Gastroesophageal sphincter (tissue), 4 donors: Measurements from ENCODE around the gene BAIAP3. TPM values are rescaled to one million over a fixed set of nuclear protein-coding genes. Genes with fewer than 3 reads are reported as not detected.

Source experiments
- ATAC-seq: fragments of 150-250 bp; one replicate; pipeline ENCODE4 v1.9.1; 2016; ENCODE audit warnings: mild to moderate bottlenecking, moderate library complexity
- H3K27ac ChIP-seq, 4 donors: fragments of 200-600 bp; sonication (generic) in 3 of 4; 1 replicate in 3 of 4; 2 replicates in 1 of 4; pipeline ENCODE4 v1.5.1; 2016 to 2019
- H3K27me3 ChIP-seq: fragments of 200-600 bp; sonication (generic); one replicate; pipeline ENCODE4 v1.5.1; 2019
- H3K36me3 ChIP-seq, 2 donors: fragments of 200-600 bp; sonication (generic); one replicate each; pipeline ENCODE4 v1.5.1; 2019; ENCODE audit warnings: control low read depth in 1 of 2
- H3K4me1 ChIP-seq, 3 donors: fragments of 200-600 bp; sonication (generic); 1 replicate in 2 of 3; 2 replicates in 1 of 3; pipeline ENCODE4 v1.5.1; 2016 to 2019; ENCODE audit warnings: control low read depth in 2 of 3
- H3K4me3 ChIP-seq, 2 donors: fragments of 200-600 bp; sonication (generic); one replicate each; pipeline ENCODE4 v1.5.1; 2019; ENCODE audit warnings: mild to moderate bottlenecking in 1 of 2, moderate library complexity in 1 of 2
- H3K9me3 ChIP-seq, 3 donors: fragments of 200-600 bp; sonication (generic); one replicate each; pipeline ENCODE4 v1.5.1; 2017 to 2019; ENCODE audit warnings: control low read depth in 2 of 3
- EP300 ChIP-seq: sonication (generic); formaldehyde crosslinking; IDR thresholded peaks from one replicate; pipeline ENCODE4 v1.6.1; 2017; ENCODE audit warnings: antibody characterized with exemption, mild to moderate bottlenecking
- POLR2A ChIP-seq, 2 donors: fragments of 450-650 bp; IDR thresholded peaks; one replicate each; pipeline ENCODE4 v1.6.1; 2017; ENCODE audit warnings: antibody characterized with exemption in 2 of 2, mild to moderate bottlenecking in 2 of 2, moderate library complexity in 1 of 2
- POLR2AphosphoS5 ChIP-seq: sonication (generic); formaldehyde crosslinking; IDR thresholded peaks from one replicate; pipeline ENCODE4 v1.6.1; 2017; ENCODE audit warnings: antibody characterized with exemption
- whole genome bisulfite sequencing, 2 donors: methylation state at CpG; one replicate each; pipeline ENCODE4 v1.1.5; 2018; ENCODE audit warnings: low coverage in 1 of 2; 5-methylcytosine and 5-hydroxymethylcytosine counted together
- total RNA-seq, 4 donors: library from RNA; depleted of rRNA; stranded (reverse); fragments of >200 nt; gene quantifications; one replicate each; pipeline ENCODE4 v1.1.0, GENCODE V29; 2016
- TF ChIP-seq, protein P1 (sequence below), 4 experiments: fragments of 200-600 bp in 2 of 4; fragments of 450-650 bp in 2 of 4; sonication (generic) in 1 of 4; IDR thresholded peaks; one replicate each; pipeline ENCODE4 v1.5.1; 2017 to 2019; ENCODE audit warnings: antibody characterized with exemption in 4 of 4, mild to moderate bottlenecking in 2 of 4, moderate library complexity in 2 of 4

The BAIAP3 gene
- total RNA-seq, 4 donors from 2014 or later, result 1.1 to 14.2 (median 3.0) TPM

GRCh38 chr16:1393613-1394176 lies 60.2 kb downstream of the BAIAP3 start:
- H3K4me1 ChIP-seq, result no peaks in the 10 kb centered on the region
- no peak overlapping the region for H3K4me3 ChIP-seq
- no peak overlapping the region for H3K27ac ChIP-seq
- H3K27me3 ChIP-seq, result no peaks in the 10 kb centered on the region
- no peaks in the 10 kb centered on the region for H3K9me3 ChIP-seq
- peaks cover 0 to 97% of the 10 kb centered on the region in 2 donors for H3K36me3 ChIP-seq
- WGBS, 2 donors, result no CpG with 5 or more reads among the region's 21 CpGs
- ATAC-seq, result no peak
- TF ChIP-seq, protein P1, sequence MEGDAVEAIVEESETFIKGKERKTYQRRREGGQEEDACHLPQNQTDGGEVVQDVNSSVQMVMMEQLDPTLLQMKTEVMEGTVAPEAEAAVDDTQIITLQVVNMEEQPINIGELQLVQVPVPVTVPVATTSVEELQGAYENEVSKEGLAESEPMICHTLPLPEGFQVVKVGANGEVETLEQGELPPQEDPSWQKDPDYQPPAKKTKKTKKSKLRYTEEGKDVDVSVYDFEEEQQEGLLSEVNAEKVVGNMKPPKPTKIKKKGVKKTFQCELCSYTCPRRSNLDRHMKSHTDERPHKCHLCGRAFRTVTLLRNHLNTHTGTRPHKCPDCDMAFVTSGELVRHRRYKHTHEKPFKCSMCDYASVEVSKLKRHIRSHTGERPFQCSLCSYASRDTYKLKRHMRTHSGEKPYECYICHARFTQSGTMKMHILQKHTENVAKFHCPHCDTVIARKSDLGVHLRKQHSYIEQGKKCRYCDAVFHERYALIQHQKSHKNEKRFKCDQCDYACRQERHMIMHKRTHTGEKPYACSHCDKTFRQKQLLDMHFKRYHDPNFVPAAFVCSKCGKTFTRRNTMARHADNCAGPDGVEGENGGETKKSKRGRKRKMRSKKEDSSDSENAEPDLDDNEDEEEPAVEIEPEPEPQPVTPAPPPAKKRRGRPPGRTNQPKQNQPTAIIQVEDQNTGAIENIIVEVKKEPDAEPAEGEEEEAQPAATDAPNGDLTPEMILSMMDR (IDR thresholded peaks at IDR 0.05), result no peak
- TF ChIP-seq POLR2AphosphoS5, result no peak
- no peak for TF ChIP-seq POLR2A (IDR thresholded peaks at IDR 0.05)
- TF ChIP-seq EP300, result no peak

GRCh38 chr16:1394367-1394951 lies 61.0 kb downstream of the BAIAP3 start:
- Histone ChIP-seq H3K4me3 (no peak overlapping the region), H3K4me1 (no peaks in the 10 kb centered on the region), H3K9me3 (no peaks in the 10 kb centered on the region), H3K27me3 (no peaks in the 10 kb centered on the region), H3K36me3 (peaks cover 0 to 97% of the 10 kb centered on the region in 2 donors), H3K27ac (no peak overlapping the region)
- no peak for ATAC-seq
- WGBS, 2 donors, result 81 to 96% methylated on average over 4 of the region's 19 CpGs
- TF ChIP-seq EP300 (no peak), POLR2A (IDR thresholded peaks at IDR 0.05) (no peak), POLR2AphosphoS5 (no peak)
- TF ChIP-seq, protein P1 (IDR thresholded peaks at IDR 0.05), result no peak

- peaks cover 0 to 97% of the 10 kb centered on the region in 2 donors for H3K36me3 ChIP-seq
- WGBS, 2 donors, result 88 to 100% methylated on average over 1 to 12 of the region's 22 CpGs
- H3K4me3 ChIP-seq, result no peak overlapping the region
- TF ChIP-seq EP300 (no peak), POLR2A (IDR thresholded peaks at IDR 0.05) (no peak), POLR2AphosphoS5 (no peak)
- TF ChIP-seq, protein P1 (IDR thresholded peaks at IDR 0.05), result no peak
- no peaks in the 10 kb centered on the region for H3K9me3 ChIP-seq
- no peaks in the 10 kb centered on the region for H3K4me1 ChIP-seq
- no peaks in the 10 kb centered on the region for H3K27me3 ChIP-seq
- ATAC-seq, result no peak
- H3K27ac ChIP-seq, result no peak overlapping the region
Measured at GRCh38 chr16:1395444-1396031, 62.1 kb downstream of the BAIAP3 start.

DNA sequence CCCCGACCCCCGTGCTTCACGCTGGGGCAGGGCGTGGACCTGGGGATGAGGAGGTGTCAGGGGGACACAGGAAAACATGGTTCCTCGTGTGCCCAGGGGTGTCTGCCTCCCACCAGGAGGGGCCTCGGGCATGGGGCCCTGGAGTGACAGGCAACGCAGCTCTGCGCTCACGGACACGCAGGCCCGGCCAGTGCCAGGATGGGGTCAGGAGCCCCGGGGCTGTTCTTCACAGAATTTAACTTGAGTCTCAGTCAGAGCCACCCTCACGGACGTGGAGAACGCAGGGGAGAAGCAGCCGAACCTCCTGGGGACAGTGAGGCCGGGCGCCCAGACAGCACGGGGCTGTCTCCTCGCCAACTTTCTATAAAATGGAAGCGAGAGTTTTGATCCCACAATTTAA lies 64.3 kb downstream of the BAIAP3 start:
- no peaks in the 10 kb centered on the region for H3K9me3 ChIP-seq
- WGBS, 2 donors, result 90 to 100% methylated on average over 2 to 6 of the region's 21 CpGs
- TF ChIP-seq, protein P1 (IDR thresholded peaks at IDR 0.05), result no peak
- no peak for TF ChIP-seq EP300
- no peak for TF ChIP-seq POLR2A (IDR thresholded peaks at IDR 0.05)
- no peak for TF ChIP-seq POLR2AphosphoS5
- no peaks in the 10 kb centered on the region for H3K27me3 ChIP-seq
- H3K4me3 ChIP-seq, result no peak overlapping the region
- H3K4me1 ChIP-seq, result no peaks in the 10 kb centered on the region
- H3K27ac ChIP-seq, result no peak overlapping the region
- ATAC-seq, result no peak
- H3K36me3 ChIP-seq, result peaks cover 0 to 97% of the 10 kb centered on the region in 2 donors

DNA sequence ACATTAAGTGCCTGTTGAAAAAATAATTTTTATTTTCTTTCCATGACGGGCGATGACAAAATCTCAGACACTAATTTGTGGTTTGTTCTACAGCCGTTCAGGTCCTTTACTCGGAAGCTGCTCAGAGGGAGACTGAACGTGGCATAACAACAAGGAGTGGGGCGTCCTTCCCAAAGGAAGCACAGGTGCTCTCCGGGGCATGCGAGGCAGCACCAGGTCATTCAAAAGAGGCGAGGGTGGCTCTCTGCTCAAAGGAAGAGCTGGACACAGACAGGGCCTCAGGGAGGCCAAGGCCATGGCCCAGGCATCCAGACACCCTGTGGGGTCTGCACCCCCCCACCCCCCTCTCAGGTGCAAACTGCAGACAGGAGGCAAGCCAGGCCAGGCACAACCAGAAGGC lies 64.9 kb downstream of the BAIAP3 start:
- Histone ChIP-seq H3K4me3 (no peak overlapping the region), H3K4me1 (no peaks in the 10 kb centered on the region), H3K9me3 (no peaks in the 10 kb centered on the region), H3K36me3 (peaks cover 0 to 97% of the 10 kb centered on the region in 2 donors), H3K27me3 (no peaks in the 10 kb centered on the region), H3K27ac (no peak overlapping the region)
- 84 to 92% methylated on average over 7 to 9 of the region's 9 CpGs for WGBS, 2 donors
- no peak for ATAC-seq
- TF ChIP-seq EP300, result no peak
- TF ChIP-seq POLR2AphosphoS5, result no peak
- no peak for TF ChIP-seq POLR2A (IDR thresholded peaks at IDR 0.05)
- TF ChIP-seq, protein P1 (IDR thresholded peaks at IDR 0.05), result no peak
